Osteoblast (primary cell): Measurements from ENCODE around the gene ADAMTS17. TPM values are rescaled to one million over a fixed set of nuclear protein-coding genes. Genes with fewer than 3 reads are reported as not detected.
"Not testable (repeated sequence)": the region's sequence is repeated elsewhere in the genome, so short reads cannot be mapped to it uniquely, and the experiment has no call there.

Experiments used
- DNase-seq: peaks from one replicate; pipeline ENCODE4 v3.0.0; 2011; ENCODE audit warnings: low spot score, mixed read lengths; ENCODE audit not compliant: insufficient read length; ENCODE audit errors: missing footprints
- H2AFZ ChIP-seq: 2 replicates; pipeline ENCODE4 v1.6.0; 2011; ENCODE audit warnings: mild to moderate bottlenecking, low read length
- H3K27ac ChIP-seq: 2 replicates; pipeline ENCODE4 v1.5.1; 2011; ENCODE audit warnings: mild to moderate bottlenecking, low read depth, low read length, moderate library complexity
- H3K27me3 ChIP-seq: 2 replicates; pipeline ENCODE4 v1.6.0; 2012; ENCODE audit warnings: mild to moderate bottlenecking, control low read depth, inconsistent platforms, low read length, moderate library complexity; ENCODE audit not compliant: insufficient read depth
- H3K36me3 ChIP-seq: 2 replicates; pipeline ENCODE4 v1.5.1; 2011; ENCODE audit warnings: mild to moderate bottlenecking, low read length, control low read depth, moderate library complexity; ENCODE audit not compliant: insufficient read depth
- H3K4me1 ChIP-seq: 2 replicates; pipeline ENCODE4 v1.5.1; 2011; ENCODE audit warnings: mild to moderate bottlenecking, low read length, control low read depth, moderate library complexity; ENCODE audit not compliant: insufficient read depth
- H3K4me2 ChIP-seq: 2 replicates; pipeline ENCODE4 v1.6.0; 2011; ENCODE audit warnings: mild to moderate bottlenecking, low read length; ENCODE audit not compliant: insufficient read depth
- H3K4me3 ChIP-seq: fragments of 200-600 bp; sonication (generic); 3 replicates; pipeline ENCODE4 v1.5.1; 2012; ENCODE audit warnings: mild to moderate bottlenecking, low read length, inconsistent platforms; ENCODE audit not compliant: insufficient read depth
- H3K79me2 ChIP-seq: 2 replicates; pipeline ENCODE4 v1.6.0; 2012; ENCODE audit warnings: mild to moderate bottlenecking, low read length, control low read depth, inconsistent platforms; ENCODE audit not compliant: insufficient read depth
- H3K9me3 ChIP-seq: 2 replicates; pipeline ENCODE4 v1.5.1; 2011; ENCODE audit warnings: low read depth, low read length, control low read depth
- H4K20me1 ChIP-seq: 2 replicates; pipeline ENCODE4 v1.6.0; 2012; ENCODE audit warnings: mild to moderate bottlenecking, low read length, control low read depth; ENCODE audit not compliant: insufficient read depth
- total RNA-seq: library from RNA; depleted of rRNA; stranded (reverse); fragments of >200 nt; gene quantifications from 2 replicates; pipeline ENCODE4 v1.2.3, GENCODE V29; 2012
- TF ChIP-seq, protein P1 (sequence below): IDR thresholded peaks from 2 replicates; pipeline ENCODE4 v1.5.1; 2011; ENCODE audit warnings: mild to moderate bottlenecking, low read depth, low read length, moderate library complexity; ENCODE audit errors: extremely low read depth

ADAMTS17 gene
- total RNA-seq, 1 donor, result under 0.01 TPM

DNA sequence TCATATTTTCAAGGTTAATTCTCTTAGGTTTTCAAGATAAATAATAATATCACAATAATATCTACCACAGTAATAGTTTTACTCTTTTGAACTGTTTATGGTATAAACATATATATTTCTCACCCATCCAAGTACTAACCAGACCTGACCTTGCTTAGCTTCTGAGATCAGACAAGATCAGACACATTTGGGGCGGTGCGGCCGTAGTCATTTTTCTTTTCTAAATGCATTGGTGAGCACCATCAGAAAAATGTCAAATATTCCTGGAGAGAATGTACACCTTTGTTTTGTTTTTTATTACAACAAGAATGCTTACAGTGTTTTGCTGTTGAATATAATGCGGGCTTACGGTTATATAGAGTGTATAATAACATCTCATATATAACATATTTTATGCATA is 267.8 kb downstream of the ADAMTS17 start:
- no peaks in the 10 kb centered on the region for H4K20me1 ChIP-seq
- no peaks in the 10 kb centered on the region for H3K4me1 ChIP-seq
- no peak for DNase-seq
- TF ChIP-seq, protein P1, sequence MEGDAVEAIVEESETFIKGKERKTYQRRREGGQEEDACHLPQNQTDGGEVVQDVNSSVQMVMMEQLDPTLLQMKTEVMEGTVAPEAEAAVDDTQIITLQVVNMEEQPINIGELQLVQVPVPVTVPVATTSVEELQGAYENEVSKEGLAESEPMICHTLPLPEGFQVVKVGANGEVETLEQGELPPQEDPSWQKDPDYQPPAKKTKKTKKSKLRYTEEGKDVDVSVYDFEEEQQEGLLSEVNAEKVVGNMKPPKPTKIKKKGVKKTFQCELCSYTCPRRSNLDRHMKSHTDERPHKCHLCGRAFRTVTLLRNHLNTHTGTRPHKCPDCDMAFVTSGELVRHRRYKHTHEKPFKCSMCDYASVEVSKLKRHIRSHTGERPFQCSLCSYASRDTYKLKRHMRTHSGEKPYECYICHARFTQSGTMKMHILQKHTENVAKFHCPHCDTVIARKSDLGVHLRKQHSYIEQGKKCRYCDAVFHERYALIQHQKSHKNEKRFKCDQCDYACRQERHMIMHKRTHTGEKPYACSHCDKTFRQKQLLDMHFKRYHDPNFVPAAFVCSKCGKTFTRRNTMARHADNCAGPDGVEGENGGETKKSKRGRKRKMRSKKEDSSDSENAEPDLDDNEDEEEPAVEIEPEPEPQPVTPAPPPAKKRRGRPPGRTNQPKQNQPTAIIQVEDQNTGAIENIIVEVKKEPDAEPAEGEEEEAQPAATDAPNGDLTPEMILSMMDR, result no peak
- H3K4me2 ChIP-seq, result no peak overlapping the region
- H3K36me3 ChIP-seq, result no peaks in the 10 kb centered on the region
- no peak overlapping the region for H2AFZ ChIP-seq
- no peaks in the 10 kb centered on the region for H3K79me2 ChIP-seq
- no peaks in the 10 kb centered on the region for H3K9me3 ChIP-seq
- H3K4me3 ChIP-seq, result no peak overlapping the region
- H3K27ac ChIP-seq, result no peak overlapping the region
- no peaks in the 10 kb centered on the region for H3K27me3 ChIP-seq

DNA sequence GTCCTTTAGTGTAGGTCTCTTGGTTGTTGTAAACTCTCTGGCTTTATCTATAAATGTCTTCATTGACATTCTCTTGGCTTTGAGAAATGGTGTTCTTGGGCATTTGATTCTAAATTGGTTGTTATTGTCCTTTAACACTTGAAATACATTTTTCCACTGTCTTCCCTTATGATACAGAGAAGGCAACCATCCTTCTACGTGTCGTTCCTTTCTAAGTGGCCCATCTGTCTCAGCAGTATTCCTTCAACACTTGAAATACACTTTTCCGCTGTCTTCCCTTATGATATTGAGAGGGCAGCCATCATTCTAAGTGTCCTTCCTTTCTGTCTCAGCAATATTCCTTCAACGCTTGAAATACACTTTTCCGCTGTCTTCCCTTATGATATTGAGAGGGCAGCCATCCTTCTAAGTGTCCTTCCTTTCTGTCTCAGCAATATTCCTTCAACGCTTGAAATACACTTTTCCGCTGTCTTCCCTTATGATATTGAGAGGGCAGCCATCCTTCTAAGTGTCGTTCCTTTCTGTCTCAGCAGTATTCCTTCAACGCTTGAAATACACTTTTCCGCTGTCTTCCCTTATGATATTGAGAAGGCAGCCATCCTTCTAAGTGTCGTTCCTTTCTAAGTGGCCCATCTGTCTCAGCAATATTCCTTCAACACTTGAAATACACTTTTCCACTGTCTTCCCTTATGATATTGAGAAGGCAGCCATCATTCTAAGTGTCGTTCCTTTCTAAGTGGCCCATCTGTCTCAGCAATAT is 275.1 kb downstream of the ADAMTS17 start:
- H3K4me3 ChIP-seq, H3K79me2 ChIP-seq, H3K9me3 ChIP-seq, H3K27me3 ChIP-seq, H3K36me3 ChIP-seq, H2AFZ ChIP-seq, H4K20me1 ChIP-seq, DNase-seq, H3K4me2 ChIP-seq, H3K27ac ChIP-seq, H3K4me1 ChIP-seq: not testable (repeated sequence)

DNA sequence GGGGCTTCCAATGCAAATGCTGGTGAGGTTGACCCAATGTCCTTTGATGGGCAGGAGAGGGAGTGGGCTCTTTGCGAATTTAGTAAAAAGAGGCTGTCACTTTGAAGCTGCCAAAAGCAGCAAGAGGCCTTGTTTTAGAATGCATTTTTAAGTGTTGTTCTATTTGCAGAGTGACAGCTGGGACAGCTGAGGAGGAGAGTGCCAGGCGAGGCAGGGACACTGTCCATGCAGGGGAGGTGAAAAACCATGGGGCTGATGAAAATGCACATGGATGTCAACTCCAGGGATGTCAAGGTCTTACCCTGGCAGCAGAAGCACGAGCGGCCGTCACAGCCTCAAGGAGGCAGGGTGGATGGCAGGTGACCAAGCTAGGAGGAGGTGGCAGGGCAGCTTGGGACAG is 279.8 kb downstream of the ADAMTS17 start:
- H3K27ac ChIP-seq, result no peak overlapping the region
- H2AFZ ChIP-seq, result no peak overlapping the region

DNA sequence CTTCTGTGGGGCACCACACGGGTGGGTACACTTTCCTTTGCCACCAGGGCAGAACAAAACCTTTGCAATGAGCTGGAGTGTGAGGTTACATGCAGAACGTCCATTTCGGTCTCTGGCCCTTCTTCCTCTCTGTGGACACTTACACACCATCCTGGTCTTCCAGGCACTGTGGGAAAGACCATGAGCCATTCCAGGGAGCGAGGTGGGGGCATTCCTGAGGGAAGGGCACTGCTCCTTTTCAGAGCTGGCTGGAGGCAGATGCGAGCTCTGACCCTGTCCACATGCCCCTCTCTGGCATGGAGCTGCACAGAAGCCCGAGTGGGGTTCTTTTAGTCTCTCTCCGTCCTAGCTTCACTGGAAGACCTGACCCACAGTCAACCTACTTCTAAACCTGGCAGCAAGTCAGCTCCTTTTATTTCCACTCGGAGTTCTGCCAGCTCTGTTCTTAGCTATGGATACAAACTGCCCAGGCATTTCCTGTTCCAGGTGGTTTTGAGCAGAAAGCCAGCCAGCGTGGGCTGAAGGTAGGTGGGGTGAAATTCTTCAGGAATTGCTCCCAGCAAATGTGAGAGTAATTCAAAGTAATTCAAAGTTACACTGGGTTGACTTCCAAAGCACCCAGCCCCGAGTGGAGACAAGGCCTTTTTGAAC is 281.4 kb downstream of the ADAMTS17 start:
- H4K20me1 ChIP-seq, result no peaks in the 10 kb centered on the region
- no peaks in the 10 kb centered on the region for H3K36me3 ChIP-seq
- H3K4me2 ChIP-seq, result no peak overlapping the region
- no peak for DNase-seq
- no peaks in the 10 kb centered on the region for H3K79me2 ChIP-seq
- TF ChIP-seq, protein P1, result no peak
- H3K9me3 ChIP-seq, result no peaks in the 10 kb centered on the region
- H3K27me3 ChIP-seq, result peaks cover 7% of the 10 kb centered on the region
- no peaks in the 10 kb centered on the region for H3K4me1 ChIP-seq
- no peak overlapping the region for H3K27ac ChIP-seq
- no peak overlapping the region for H2AFZ ChIP-seq
- H3K4me3 ChIP-seq, result no peak overlapping the region

More for the DNA sequence above, 279.8 kb downstream of the ADAMTS17 start:
- no peak for DNase-seq
- H3K4me3 ChIP-seq, result no peak overlapping the region
- TF ChIP-seq, protein P1, result no peak
- H3K36me3 ChIP-seq, result no peaks in the 10 kb centered on the region
- no peaks in the 10 kb centered on the region for H3K27me3 ChIP-seq
- H3K4me2 ChIP-seq, result no peak overlapping the region
- H3K4me1 ChIP-seq, result no peaks in the 10 kb centered on the region
- H3K79me2 ChIP-seq, result no peaks in the 10 kb centered on the region
- H4K20me1 ChIP-seq, result no peaks in the 10 kb centered on the region
- H3K9me3 ChIP-seq, result no peaks in the 10 kb centered on the region
